GM12878 (cell line): ENCODE results near the gene FSTL4. TPM values are rescaled to one million over a fixed set of nuclear protein-coding genes. Genes with fewer than 3 reads are reported as not detected.

Source experiments
- ATAC-seq: fragments of 200-7000 bp; cut with Tn5 transposase; 3 replicates; pipeline ENCODE4 v1.9.1; 2020; ENCODE audit warnings: mild to moderate bottlenecking, moderate library complexity
- BruUV-seq: library from RNA; stranded (reverse); fragments of 400-500 nt; replicated peaks from 2 replicates; lab custom pipeline; 2021; lab: Mats Ljungman, UMichigan
- CTCF ChIA-PET: fragments of 300-600 bp; sonication (Branson Sonifier 250); formaldehyde crosslinking; extraction: SDS; loops from one replicate; lab custom pipeline; 2021; ENCODE audit warnings: inconsistent platforms; lab: Yijun Ruan, JAX
- POLR2A ChIA-PET: fragments of 350-600 bp; formaldehyde crosslinking; extraction: SDS; loops from one replicate; lab custom pipeline; 2021; ENCODE audit warnings: inconsistent platforms; lab: Charles Lee
- RAD21 ChIA-PET: fragments of 300-600 bp; sonication (Branson Sonifier 250); formaldehyde crosslinking; loops from one replicate; lab custom pipeline; 2023; ENCODE audit warnings: antibody characterized with exemption; ENCODE audit not compliant: unreplicated experiment; lab: Charles Lee
- SMC1A ChIA-PET: fragments of 300-600 bp; sonication (Branson Sonifier 250); formaldehyde crosslinking; loops from one replicate; lab custom pipeline; 2023; ENCODE audit not compliant: unreplicated experiment, uncharacterized antibody; lab: Charles Lee
- DNase-seq: peaks from one replicate; pipeline ENCODE4 v3.0.0-alpha.2; 2011; ENCODE audit warnings: low read depth, low spot score
- FAIRE-seq: peaks from 3 replicates; lab custom pipeline; 2011; peaks lifted over from hg19 to GRCh38; lab: Jason Lieb, UNC
- H2AFZ ChIP-seq: 2 replicates; pipeline ENCODE4 v1.6.0; 2011; ENCODE audit warnings: low read depth, low read length, control low read depth; ENCODE audit not compliant: control insufficient read depth
- H3K27ac ChIP-seq: 2 replicates; pipeline ENCODE4 v1.5.1; 2011; ENCODE audit warnings: control low read depth; ENCODE audit not compliant: control insufficient read depth, insufficient read depth
- H3K27me3 ChIP-seq, 2 experiments: replicated peaks in 1 of 2; 2 replicates each; pipeline versions ENCODE4 v1.6.0 to v1.6.1; 2011; ENCODE audit warnings: low read length in 1 of 2; ENCODE audit not compliant: control insufficient read depth in 2 of 2, insufficient read depth in 2 of 2
- H3K36me3 ChIP-seq, 2 experiments: 2 replicates each; pipeline ENCODE4 v1.5.1; 2011; ENCODE audit warnings: low read length in 1 of 2; ENCODE audit not compliant: control insufficient read depth in 2 of 2, insufficient read depth in 2 of 2
- H3K4me1 ChIP-seq: 2 replicates; pipeline ENCODE4 v1.6.1; 2011; ENCODE audit warnings: mild to moderate bottlenecking, low read length, moderate library complexity, mixed read lengths; ENCODE audit not compliant: control insufficient read depth, insufficient read depth
- H3K4me2 ChIP-seq: 2 replicates; pipeline ENCODE4 v1.6.0; 2011; ENCODE audit warnings: control low read depth; ENCODE audit not compliant: control insufficient read depth, insufficient read depth
- H3K4me3 ChIP-seq: fragments of 200-600 bp; sonication (generic); 2 replicates; pipeline ENCODE4 v1.5.1; 2016
- H3K79me2 ChIP-seq: 2 replicates; pipeline ENCODE4 v1.6.0; 2011; ENCODE audit warnings: low read length; ENCODE audit not compliant: control insufficient read depth, insufficient read depth
- H3K9ac ChIP-seq: 2 replicates; pipeline ENCODE4 v1.8.0; 2011; ENCODE audit warnings: low read length, control low read depth, mixed read lengths; ENCODE audit not compliant: control insufficient read depth, insufficient read depth
- H3K9me3 ChIP-seq: replicated peaks from 3 replicates; pipeline ENCODE4 v1.5.1; 2011; ENCODE audit warnings: mild to moderate bottlenecking, low read length; ENCODE audit not compliant: control insufficient read depth, insufficient read depth
- H4K20me1 ChIP-seq: 2 replicates; pipeline ENCODE4 v1.6.0; 2011; ENCODE audit not compliant: control insufficient read depth, insufficient read depth
- CBX3 ChIP-seq: fragments of 200-600 bp; sonication (generic); IDR thresholded peaks from 2 replicates; pipeline ENCODE4 v1.6.1; 2016; ENCODE audit warnings: low read depth, borderline replicate concordance
- CBX5 ChIP-seq: sonication (generic); IDR thresholded peaks from 2 replicates; pipeline ENCODE4 v1.6.1; 2016; ENCODE audit warnings: low read depth, moderate library complexity, mild to moderate bottlenecking, inconsistent platforms
- CTCF ChIP-seq, 3 experiments: IDR thresholded peaks in 2 of 3; conservative IDR thresholded peaks in 1 of 3; 2 replicates each; pipeline ENCODE4 v1.5.1; 2011; ENCODE audit warnings: low read depth in 3 of 3, low read length in 3 of 3, mild to moderate bottlenecking in 3 of 3, control low read depth in 2 of 3, moderate library complexity in 2 of 3, inconsistent platforms in 1 of 3, mixed read lengths in 1 of 3; ENCODE audit not compliant: control insufficient read depth in 2 of 3, insufficient read depth in 1 of 3; ENCODE audit errors: extremely low read depth in 1 of 3
- E4F1 ChIP-seq: fragments of 450-650 bp; IDR thresholded peaks from 2 replicates; pipeline ENCODE4 v1.6.1; 2018; ENCODE audit warnings: borderline replicate concordance, mild to moderate bottlenecking; ENCODE audit not compliant: partially characterized antibody
- FOS ChIP-seq: IDR thresholded peaks from 3 replicates; pipeline ENCODE4 v1.6.1; 2011; ENCODE audit warnings: borderline replicate concordance; ENCODE audit not compliant: insufficient read length; ENCODE audit errors: extremely low read depth
- GABPA ChIP-seq: IDR thresholded peaks from 2 replicates; pipeline ENCODE4 v1.6.1; 2014; ENCODE audit warnings: antibody characterized with exemption, low read depth, mild to moderate bottlenecking, inconsistent platforms
- NFXL1 ChIP-seq: fragments of 450-650 bp; IDR thresholded peaks from 2 replicates; pipeline ENCODE4 v1.6.1; 2017; ENCODE audit warnings: antibody characterized with exemption, mild to moderate bottlenecking, borderline replicate concordance
- NFYA ChIP-seq: IDR thresholded peaks from 2 replicates; pipeline ENCODE4 v1.6.1; 2011; ENCODE audit warnings: low read depth, mild to moderate bottlenecking, low read length, improper control_type of control experiment, borderline replicate concordance
- PBX3 ChIP-seq: IDR thresholded peaks from 2 replicates; pipeline ENCODE4 v1.6.1; 2011; ENCODE audit warnings: mild to moderate bottlenecking, low read depth, low read length, moderate library complexity; ENCODE audit not compliant: insufficient replicate concordance
- RFX5 ChIP-seq: IDR thresholded peaks from 2 replicates; pipeline ENCODE4 v1.6.1; 2011; ENCODE audit warnings: low read depth, low read length, improper control_type of control experiment
- TBL1XR1 ChIP-seq: IDR thresholded peaks from 2 replicates; pipeline ENCODE4 v1.6.1; 2012; ENCODE audit warnings: low read depth, low read length, improper control_type of control experiment
- TCF12 ChIP-seq: IDR thresholded peaks from 2 replicates; pipeline ENCODE4 v1.6.1; 2011; ENCODE audit warnings: low read depth, mild to moderate bottlenecking, low read length
- WGBS: methylation state at CpG from one replicate; pipeline ENCODE4 v1.1.6; 2016; ENCODE audit warnings: low lambda C conversion rate; ENCODE audit not compliant: insufficient replicate concordance, insufficient coverage; ENCODE audit errors: missing lambda C conversion rate; 5-methylcytosine and 5-hydroxymethylcytosine counted together
- in situ Hi-C: fragments of 300-500 bp; cut with MboI; formaldehyde crosslinking; loops from 9 replicates; pipeline ENCODE4 v1.14.3; 2018; ENCODE audit warnings: mixed read lengths
- intact Hi-C: fragments of 100-400 bp; cut with micrococcal nuclease; formaldehyde crosslinking; loops from one replicate; pipeline ENCODE4 v1.14.2; 2022; ENCODE audit not compliant: unreplicated experiment
- polyA plus RNA-seq, 11 experiments: library from polyadenylated mRNA; depleted of rRNA in 4 of 11; unstranded in 6 of 11; stranded (reverse) in 5 of 11; fragments of >200 nt; fragmentation: Nextera tagmentation in 4 of 11; fragmentation: Illumina TruSeq in 1 of 11; extraction: Ambion mirVana in 4 of 11; extraction: Trizol in 1 of 11; gene quantifications; 1 replicate in 1 of 11; 2 replicates in 10 of 11; pipeline versions ENCODE4 v1.2.1 to v1.2.3, GENCODE V29; 2011 to 2016; ENCODE audit warnings: inconsistent platforms in 2 of 11, missing spikeins in 2 of 11, low read depth in 1 of 11
- total RNA-seq, 4 experiments: library from RNA; depleted of rRNA in 3 of 4; stranded (reverse); fragments of >200 nt in 3 of 4; fragmentation: Illumina TruSeq in 1 of 4; extraction: Trizol in 1 of 4; gene quantifications; 2 replicates each; pipeline versions ENCODE4 v1.2.1 to v1.2.3, GENCODE V29; 2013 to 2021

FSTL4 gene
- total and polyA plus RNA-seq, 10 of the 15 experiments (the other 5 are each of a cell fraction or from before 2014, with no cell fraction given) = 0.01 to 0.79 (median 0.21) TPM; not detected in 6

- no TSS peak for BruUV-seq
- TF ChIP-seq FOS (no peak), RFX5 (no peak), CBX5 (peak; percentile 87; the same call in 1 of the 2 replicates), TCF12 (no peak)
- H3K9ac ChIP-seq = no peak overlapping the region
- CTCF ChIA-PET = no interaction called here
- ATAC-seq = no peak
- no peak overlapping the region for H2AFZ ChIP-seq
- no peak overlapping the region for H3K27ac ChIP-seq
- H3K4me2 ChIP-seq = no peak overlapping the region
- intact Hi-C loops = no loop called here
- 25% methylated on average over 3 of the region's 3 CpGs for WGBS
- H3K4me1 ChIP-seq = no peaks in the 10 kb centered on the region
- RAD21 ChIA-PET = no interaction called here
- no peak for DNase-seq
- peaks cover 9% of the 10 kb centered on the region; the same call in 2 of the 3 replicates for H3K9me3 ChIP-seq
- H4K20me1 ChIP-seq = no peaks in the 10 kb centered on the region
- POLR2A ChIA-PET = no interaction called here
- H3K4me3 ChIP-seq = no peak overlapping the region
- H3K36me3 ChIP-seq = no peaks in the 10 kb centered on the region
- in situ Hi-C loops = no loop called here
- no peak for FAIRE-seq
- no peaks in the 10 kb centered on the region; a peak in 1 of 4 replicates for H3K27me3 ChIP-seq
- SMC1A ChIA-PET = interaction anchor here (1.1 kb wide), 1 partner anchor 13 kb away, joined by 4 read pairs; no protein-coding TSS in a partner anchor
- H3K79me2 ChIP-seq = no peaks in the 10 kb centered on the region
Measured at GRCh38 chr5:133377736-133378135, 234.6 kb downstream of the FSTL4 start.

- ChIA-PET POLR2A (no interaction called here), CTCF (interaction anchor here (0.7 kb wide), 1 partner anchor 603 kb away, joined by 3 read pairs; no protein-coding TSS in a partner anchor), RAD21 (no interaction called here), SMC1A (no interaction called here)
- Histone ChIP-seq H3K9ac (no peak overlapping the region), H3K79me2 (no peaks in the 10 kb centered on the region), H4K20me1 (no peaks in the 10 kb centered on the region), H3K4me1 (no peaks in the 10 kb centered on the region), H3K4me2 (no peak overlapping the region), H3K27ac (no peak overlapping the region), H3K4me3 (no peak overlapping the region), H3K36me3 (no peaks in the 10 kb centered on the region), H2AFZ (no peak overlapping the region), H3K27me3 (no peaks in the 10 kb centered on the region; a peak in 2 of 4 replicates), H3K9me3 (peaks cover 9% of the 10 kb centered on the region; the same call in 2 of the 3 replicates)
- intact Hi-C loops = no loop called here
- ATAC-seq = no peak
- DNase-seq = no peak
- FAIRE-seq = no peak
- in situ Hi-C loops = no loop called here
- no TSS peak for BruUV-seq
- WGBS = 0% methylated on average over 1 of the region's 1 CpG
- TF ChIP-seq NFXL1 = no peak
- TF ChIP-seq GABPA = no peak
- no peak for TF ChIP-seq PBX3
- no peak for TF ChIP-seq CTCF (IDR thresholded peaks at IDR 0.05 in 2 of 3, conservative IDR thresholded peaks at IDR 0.05 in 1 of 3; ENCODE audit: control insufficient read depth in 2 of 3, extremely low read depth in 1 of 3, insufficient read depth in 1 of 3, low read depth in 3 of 3, low read length in 3 of 3)
- no peak for TF ChIP-seq CBX3
- no peak for TF ChIP-seq NFYA
- no peak for TF ChIP-seq E4F1
- no peak for TF ChIP-seq TBL1XR1
Measured at GRCh38 chr5:133376986-133377385, 235.4 kb downstream of the FSTL4 start.
